Kidney epithelial cell (primary cell): ENCODE results near the gene ENDOV. TPM values are rescaled to one million over a fixed set of nuclear protein-coding genes. Genes with fewer than 3 reads are reported as not detected.

Source experiments
- DNase-seq: peaks from one replicate; pipeline ENCODE4 v3.0.0-alpha.2; 2010; ENCODE audit warnings: low read depth
- H3K27me3 ChIP-seq: 2 replicates; pipeline ENCODE4 v1.6.0; 2011; ENCODE audit warnings: low read length; ENCODE audit not compliant: control insufficient read depth, insufficient read depth
- H3K36me3 ChIP-seq: 2 replicates; pipeline ENCODE4 v1.5.1; 2011; ENCODE audit warnings: low read length; ENCODE audit not compliant: control insufficient read depth, insufficient read depth
- H3K4me3 ChIP-seq: 2 replicates; pipeline ENCODE4 v1.5.1; 2011; ENCODE audit warnings: low read depth, mild to moderate bottlenecking, control low read depth, low read length
- CTCF ChIP-seq: IDR thresholded peaks from 2 replicates; pipeline ENCODE4 v1.5.1; 2011; ENCODE audit warnings: mild to moderate bottlenecking, moderate library complexity, low read length, control low read depth, inconsistent platforms; ENCODE audit not compliant: insufficient read depth, poor library complexity, severe bottlenecking
- total RNA-seq: library from RNA; depleted of rRNA; stranded (reverse); fragments of >200 nt; gene quantifications from 2 replicates; pipeline ENCODE4 v1.2.3, GENCODE V29; 2015

ENDOV gene
- total RNA-seq, 1 donor from 2014 or later, result 14.6 TPM

- DNase-seq, result no peak
- H3K36me3 ChIP-seq, result no peaks in the 10 kb centered on the region
- TF ChIP-seq CTCF, result no peak
- no peak overlapping the region for H3K4me3 ChIP-seq
- peaks cover 5% of the 10 kb centered on the region for H3K27me3 ChIP-seq
Measured at GRCh38 chr17:80425835-80426426, 11.0 kb downstream of the ENDOV start.

GRCh38 chr17:80426671-80427326, 11.8 kb downstream of the ENDOV start:
- H3K4me3 ChIP-seq, result no peak overlapping the region
- no peak for DNase-seq
- no peaks in the 10 kb centered on the region for H3K36me3 ChIP-seq
- H3K27me3 ChIP-seq, result peaks cover 5% of the 10 kb centered on the region
- peak; percentile 98 for TF ChIP-seq CTCF

GRCh38 chr17:80427366-80428282, 12.7 kb downstream of the ENDOV start:
- no peak for TF ChIP-seq CTCF
- H3K36me3 ChIP-seq, result no peaks in the 10 kb centered on the region
- peaks cover 5% of the 10 kb centered on the region for H3K27me3 ChIP-seq

GRCh38 chr17:80428363-80428762, 13.4 kb downstream of the ENDOV start:
- DNase-seq, result no peak
- H3K27me3 ChIP-seq, result peaks cover 5% of the 10 kb centered on the region
- H3K36me3 ChIP-seq, result no peaks in the 10 kb centered on the region
- TF ChIP-seq CTCF, result no peak
- no peak overlapping the region for H3K4me3 ChIP-seq

More at GRCh38 chr17:80427366-80428282, 12.7 kb downstream of the ENDOV start:
- H3K4me3 ChIP-seq, result no peak overlapping the region
- no peak for DNase-seq

GRCh38 chr17:80428796-80429195, 13.8 kb downstream of the ENDOV start:
- peaks cover 5% of the 10 kb centered on the region for H3K27me3 ChIP-seq
- H3K4me3 ChIP-seq, result no peak overlapping the region
- DNase-seq, result no peak
- TF ChIP-seq CTCF, result no peak
- H3K36me3 ChIP-seq, result no peaks in the 10 kb centered on the region
